ENCODE data around the gene SMIM1. TPM values are rescaled to one million over a fixed set of nuclear protein-coding genes. Genes with fewer than 3 reads are reported as not detected.

Gene SMIM1
- total and polyA plus RNA-seq, 9 of the 15 experiments (the other 6 are each of a cell fraction or from before 2014, with no cell fraction given): 2.3 to 125 (median 24.3) TPM

- no peak for TF ChIP-seq E2F6 (IDR thresholded peaks at IDR 0.05; ENCODE audit: borderline replicate concordance in 1 of 2, extremely low read depth in 1 of 2, insufficient read depth in 1 of 2, insufficient read length in 1 of 2, low read depth in 1 of 2, low read length in 1 of 2, poor library complexity in 1 of 2, severe bottlenecking in 1 of 2)
- no peak for TF ChIP-seq MGA (IDR thresholded peaks at IDR 0.05)
- no peak for TF ChIP-seq GTF2F1 (IDR thresholded peaks at IDR 0.05; ENCODE audit: low read depth, low read length)
- TF ChIP-seq GMEB1 (CRISPR knock-in tag; IDR thresholded peaks at IDR 0.05): peak; percentile 4; the same call in 1 of the 2 replicates
- TF ChIP-seq HOMEZ (CRISPR knock-in tag; IDR thresholded peaks at IDR 0.05): no peak
- TF ChIP-seq ESRRB (CRISPR knock-in tag; IDR thresholded peaks at IDR 0.05; ENCODE audit: borderline replicate concordance): no peak
- no peak for TF ChIP-seq C11orf30 (IDR thresholded peaks at IDR 0.05; ENCODE audit: low read depth)
- no peak for TF ChIP-seq SMAD1 (IDR thresholded peaks at IDR 0.05; ENCODE audit: low read depth, low read length, partially characterized antibody)
- TF ChIP-seq RBBP5 (IDR thresholded peaks at IDR 0.05; ENCODE audit: borderline replicate concordance, insufficient read depth, low read length, poor library complexity, severe bottlenecking): peak; percentile 37
Observed at GRCh38 chr1:3805038-3805437, 32.5 kb downstream of the SMIM1 start (continued).
